IPS DF 6.9 (cell line): Measurements from ENCODE around the gene ZFPM1.

ENCODE experiments used
- DNase-seq: peaks from one replicate; pipeline ENCODE4 v3.0.0-alpha.2; 2013; ENCODE audit warnings: low read depth, low spot score
- H3K27ac ChIP-seq: one replicate; pipeline ENCODE4 v1.5.1; 2013; ENCODE audit warnings: low read length, control low read depth
- H3K27me3 ChIP-seq: 2 replicates; pipeline ENCODE4 v1.6.1; 2013; ENCODE audit warnings: mild to moderate bottlenecking, low read length; ENCODE audit not compliant: control insufficient read depth, insufficient read depth
- H3K36me3 ChIP-seq: 2 replicates; pipeline ENCODE4 v1.6.1; 2013; ENCODE audit warnings: low read length; ENCODE audit not compliant: control insufficient read depth, insufficient read depth
- H3K4me1 ChIP-seq: 2 replicates; pipeline ENCODE4 v1.6.1; 2013; ENCODE audit warnings: low read length; ENCODE audit not compliant: control insufficient read depth, insufficient read depth
- H3K4me3 ChIP-seq: 2 replicates; pipeline ENCODE4 v1.5.1; 2013; ENCODE audit warnings: mild to moderate bottlenecking, low read length
- H3K9me3 ChIP-seq: 2 replicates; pipeline ENCODE4 v1.6.1; 2013; ENCODE audit warnings: low read length, inconsistent platforms; ENCODE audit not compliant: control insufficient read depth, insufficient read depth
- WGBS: extraction: QIAGEN DNeasy Blood & Tissue Kit; methylation state at CpG from one replicate; pipeline ENCODE4 v1.1.7; 2013; ENCODE audit warnings: mixed read lengths, missing lambda C conversion rate; ENCODE audit not compliant: insufficient read length, insufficient coverage; 5-methylcytosine and 5-hydroxymethylcytosine counted together

Gene ZFPM1

DNA sequence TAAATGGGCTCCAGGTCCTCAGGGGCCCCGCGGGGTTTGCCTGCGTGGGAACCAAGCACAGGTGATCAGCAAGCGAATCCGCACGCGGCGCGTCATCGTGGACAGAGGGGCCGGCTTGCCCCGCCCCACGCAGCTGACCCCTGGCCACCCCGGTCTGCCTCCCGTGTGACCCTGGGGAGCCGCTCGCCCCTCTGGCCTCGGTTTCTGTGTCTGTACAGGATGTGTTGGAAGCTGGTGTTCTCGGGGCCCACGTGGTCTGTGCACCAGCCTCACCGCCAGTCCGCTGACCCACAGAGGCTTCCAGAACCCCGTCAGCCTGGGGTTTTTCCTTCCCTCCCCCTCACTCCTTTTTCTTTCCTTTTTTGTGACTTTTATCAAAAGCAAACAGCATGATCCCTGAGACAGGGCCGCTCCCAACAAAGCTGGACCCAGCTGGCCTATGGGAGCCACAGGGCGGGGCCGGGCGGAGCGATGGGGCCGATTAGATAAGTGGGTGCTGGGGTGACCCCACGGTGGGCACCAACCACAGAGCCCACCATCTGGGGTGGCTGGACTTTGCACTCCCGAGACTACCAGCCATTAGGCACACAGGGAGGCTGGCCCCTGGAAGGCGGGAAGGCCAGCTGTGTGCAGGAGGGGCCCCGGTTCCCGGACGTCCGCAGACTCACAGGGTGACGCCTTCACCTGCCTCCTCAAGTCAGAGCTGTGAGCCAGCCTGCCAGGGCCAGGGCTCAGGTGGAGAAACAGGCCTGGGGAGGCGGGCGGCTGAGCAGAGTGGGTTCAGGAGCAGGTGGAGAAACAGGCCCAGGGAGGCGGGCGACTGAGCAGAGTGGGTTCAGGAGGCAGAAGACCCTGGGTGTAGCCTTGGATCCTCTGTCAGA lies 56.0 kb downstream of the ZFPM1 start:
- Histone ChIP-seq H3K27ac (no peak overlapping the region), H3K27me3 (no peaks in the 10 kb centered on the region), H3K36me3 (no peaks in the 10 kb centered on the region), H3K4me1 (no peaks in the 10 kb centered on the region; the same call in 1 of the 2 replicates), H3K4me3 (no peak overlapping the region), H3K9me3 (no peaks in the 10 kb centered on the region)
- no CpG with 5 or more reads among the region's 41 CpGs for WGBS
- no peak for DNase-seq

DNA sequence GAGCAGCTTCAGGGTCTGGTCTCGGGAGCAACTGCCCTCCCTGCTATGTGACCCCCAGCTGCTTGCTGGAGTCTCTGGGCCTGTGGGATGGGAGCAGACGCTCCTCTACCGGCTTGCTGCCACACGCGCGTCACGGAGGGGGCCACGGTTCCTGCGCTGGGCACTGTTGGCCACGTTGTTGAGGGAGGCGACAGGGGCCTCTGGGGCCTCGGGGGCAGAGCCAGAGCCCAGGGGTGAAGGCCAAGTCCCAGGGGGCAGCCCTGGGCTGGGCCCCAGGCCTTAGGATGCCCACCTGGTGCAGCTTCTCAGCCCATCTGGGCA lies 56.6 kb downstream of the ZFPM1 start:
- Histone ChIP-seq H3K36me3 (no peaks in the 10 kb centered on the region), H3K27ac (no peak overlapping the region), H3K9me3 (no peaks in the 10 kb centered on the region), H3K4me3 (no peak overlapping the region), H3K4me1 (no peaks in the 10 kb centered on the region; the same call in 1 of the 2 replicates), H3K27me3 (no peaks in the 10 kb centered on the region)
- DNase-seq = no peak
- no CpG with 5 or more reads among the region's 12 CpGs for WGBS

DNA sequence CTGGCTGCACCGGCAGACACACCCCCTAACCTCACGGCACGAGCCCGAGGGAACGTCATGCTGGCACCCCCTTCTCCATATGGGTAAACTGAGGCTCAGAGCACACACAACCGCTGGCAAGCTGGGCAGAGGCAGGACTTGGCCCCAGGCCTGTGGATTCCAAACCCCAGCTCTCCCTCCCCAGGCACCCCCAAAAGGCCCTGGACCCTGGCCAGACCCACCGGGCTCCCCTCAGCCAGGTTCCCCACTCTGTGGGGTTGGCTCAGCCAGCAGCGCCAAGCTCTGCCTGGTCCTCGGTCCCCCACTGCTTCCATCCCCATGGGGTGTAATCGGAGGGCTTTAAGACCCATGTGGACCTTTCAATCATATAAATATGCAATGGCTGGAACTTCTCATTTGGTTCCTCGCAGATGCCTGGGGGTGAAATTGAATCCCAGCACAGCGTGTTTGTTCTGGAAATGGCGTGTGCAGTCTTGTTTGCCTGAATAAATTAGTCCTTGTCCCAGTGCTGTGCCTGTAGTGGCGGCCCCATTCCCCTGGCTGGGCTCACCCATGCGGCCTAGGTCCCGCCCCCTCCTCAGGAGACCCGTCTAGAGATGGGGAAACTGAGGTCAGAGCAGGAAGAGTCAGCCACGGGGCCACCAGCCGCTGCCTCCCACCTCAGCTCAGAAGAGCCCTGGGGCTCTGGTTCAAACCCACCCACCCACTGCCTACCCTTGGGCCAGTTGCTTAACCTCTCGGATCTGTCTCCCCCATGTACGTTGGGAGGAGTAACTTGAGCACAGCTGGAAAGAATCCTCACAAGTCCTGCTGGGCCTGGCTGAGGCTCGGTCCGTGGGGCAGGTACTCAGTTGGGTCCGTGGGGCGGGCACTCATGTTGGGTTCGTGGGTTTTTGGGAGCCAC lies 57.3 kb downstream of the ZFPM1 start:
- Histone ChIP-seq H3K27me3 (no peaks in the 10 kb centered on the region), H3K4me3 (no peak overlapping the region), H3K27ac (no peak overlapping the region), H3K36me3 (peaks cover under 1% of the 10 kb centered on the region; the same call in 1 of the 2 replicates), H3K9me3 (no peaks in the 10 kb centered on the region), H3K4me1 (no peaks in the 10 kb centered on the region; the same call in 1 of the 2 replicates)
- DNase-seq = no peak
- WGBS = no CpG with 5 or more reads among the region's 26 CpGs

DNA sequence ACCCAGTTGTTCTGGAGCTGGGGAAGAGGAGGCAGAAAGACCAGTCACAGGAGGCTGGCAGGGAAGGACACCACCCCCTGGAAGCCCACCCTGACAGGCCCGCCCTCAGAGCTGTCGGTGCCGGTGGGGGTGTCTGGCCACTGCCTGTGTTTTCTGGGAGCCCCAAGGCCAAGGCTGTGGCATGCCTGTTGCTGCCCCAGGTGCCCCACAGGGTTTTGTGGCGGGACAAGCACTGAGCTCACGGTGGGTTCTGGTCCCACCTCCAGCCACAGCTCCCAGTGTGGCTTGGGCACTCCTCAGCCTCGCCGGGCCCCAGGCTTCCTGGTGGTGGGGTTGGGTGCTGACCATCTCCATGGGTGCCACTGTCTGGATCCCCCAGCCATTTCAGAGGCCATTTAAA lies 58.0 kb downstream of the ZFPM1 start:
- DNase-seq = no peak
- Histone ChIP-seq H3K4me3 (no peak overlapping the region), H3K36me3 (peaks cover 2% of the 10 kb centered on the region; the same call in 1 of the 2 replicates), H3K9me3 (no peaks in the 10 kb centered on the region), H3K27me3 (no peaks in the 10 kb centered on the region), H3K4me1 (peaks cover 1% of the 10 kb centered on the region; the same call in 1 of the 2 replicates), H3K27ac (no peak overlapping the region)
- no CpG with 5 or more reads among the region's 7 CpGs for WGBS

DNA sequence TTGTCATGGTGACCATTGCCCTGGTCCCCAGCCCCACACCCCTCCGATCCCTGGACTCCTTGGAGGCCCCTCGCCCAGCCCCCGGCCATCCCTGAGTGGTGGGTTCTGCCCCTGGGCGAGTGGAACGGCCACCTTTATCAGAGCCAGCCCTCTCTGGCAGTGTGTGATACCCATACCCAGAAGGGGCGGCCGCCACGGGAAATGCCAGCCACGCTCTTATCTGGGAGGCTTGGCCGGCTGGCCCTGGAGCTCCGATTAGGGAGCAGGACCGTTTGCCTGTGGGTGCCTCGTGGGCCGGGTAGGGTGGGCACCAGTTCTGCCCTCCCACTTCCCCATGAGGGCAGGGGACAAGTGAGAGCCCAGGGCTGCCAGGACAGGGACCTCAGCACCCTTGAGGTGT lies 58.8 kb downstream of the ZFPM1 start:
- Histone ChIP-seq H3K27me3 (no peaks in the 10 kb centered on the region), H3K4me3 (no peak overlapping the region), H3K9me3 (no peaks in the 10 kb centered on the region), H3K36me3 (peaks cover 2% of the 10 kb centered on the region; the same call in 1 of the 2 replicates), H3K27ac (no peak overlapping the region), H3K4me1 (peaks cover 1% of the 10 kb centered on the region; the same call in 1 of the 2 replicates)
- no peak for DNase-seq
- no CpG with 5 or more reads among the region's 14 CpGs for WGBS

DNA sequence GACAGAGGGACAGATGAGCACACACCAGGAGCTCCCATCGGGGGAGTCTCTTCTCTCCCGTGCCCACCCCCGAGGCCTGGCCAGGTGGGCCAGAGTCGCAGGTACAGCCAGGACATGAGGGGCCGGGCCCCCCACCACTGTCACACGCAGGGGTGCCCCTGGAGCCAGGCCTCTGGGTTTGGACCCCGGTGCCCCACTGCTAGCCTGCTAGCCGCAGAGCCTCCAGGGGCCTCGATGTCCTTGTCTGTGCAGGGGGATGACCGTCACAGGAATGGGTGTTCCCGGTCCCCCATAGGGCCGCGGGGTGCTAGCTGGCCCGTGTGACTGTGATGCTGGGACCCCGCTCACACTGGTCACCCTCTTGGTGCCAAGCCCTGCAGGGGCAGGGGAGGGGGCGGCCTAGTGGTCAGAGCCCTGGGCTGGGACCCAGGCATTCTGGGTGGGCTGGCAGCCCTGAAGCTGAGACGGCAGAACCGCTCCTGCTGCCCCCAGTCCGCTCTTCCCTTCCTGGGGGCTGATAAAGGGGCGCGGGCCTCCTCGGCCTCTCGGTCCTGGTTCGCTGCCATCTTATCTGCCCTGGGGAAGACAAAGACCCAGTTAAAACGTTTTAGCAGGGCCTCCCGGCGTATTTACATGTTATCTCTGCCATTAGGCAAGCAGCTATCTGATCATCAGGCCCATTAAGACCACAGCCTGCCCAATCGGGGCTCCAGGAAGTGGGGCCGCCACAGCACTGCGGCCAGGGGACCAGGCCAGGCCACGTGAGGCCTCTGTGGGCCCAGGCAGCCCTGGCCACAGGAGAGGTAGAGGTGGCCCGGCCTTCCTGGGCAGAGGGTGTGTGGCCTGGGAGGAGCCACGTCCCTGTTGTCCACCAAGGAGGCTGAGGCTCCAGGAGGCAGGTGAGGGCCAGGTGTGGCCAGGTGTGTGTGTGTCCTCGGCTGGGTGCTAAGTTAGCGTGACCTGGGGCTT lies 59.9 kb downstream of the ZFPM1 start:
- no peak overlapping the region for H3K27ac ChIP-seq
- peaks cover 1% of the 10 kb centered on the region; the same call in 1 of the 2 replicates for H3K4me1 ChIP-seq
- H3K27me3 ChIP-seq = no peaks in the 10 kb centered on the region
- H3K36me3 ChIP-seq = peaks cover 2% of the 10 kb centered on the region; the same call in 1 of the 2 replicates
- H3K4me3 ChIP-seq = no peak overlapping the region
- no peak for DNase-seq
- no CpG with 5 or more reads among the region's 35 CpGs for WGBS
- H3K9me3 ChIP-seq = no peaks in the 10 kb centered on the region

DNA sequence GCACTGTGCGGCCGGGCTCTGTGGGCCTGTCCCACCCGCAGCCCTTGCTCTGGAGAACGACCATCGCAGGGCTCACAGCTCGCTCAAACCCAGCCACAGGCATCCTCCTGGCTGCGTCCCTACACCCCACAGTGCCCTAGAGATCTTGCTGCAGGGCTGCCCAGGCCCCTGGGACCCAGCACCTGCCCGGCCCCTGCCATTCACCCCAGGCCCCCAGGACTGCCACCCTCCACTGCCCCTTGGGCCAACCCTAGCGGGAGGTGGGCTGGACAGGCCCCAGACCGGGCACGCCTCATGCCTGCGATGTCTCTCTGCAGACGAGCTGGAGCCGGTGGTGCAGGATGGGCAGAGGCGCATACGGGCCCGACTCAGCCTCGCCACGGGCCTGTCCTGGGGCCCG lies 61.0 kb downstream of the ZFPM1 start:
- no CpG with 5 or more reads among the region's 20 CpGs for WGBS

DNA sequence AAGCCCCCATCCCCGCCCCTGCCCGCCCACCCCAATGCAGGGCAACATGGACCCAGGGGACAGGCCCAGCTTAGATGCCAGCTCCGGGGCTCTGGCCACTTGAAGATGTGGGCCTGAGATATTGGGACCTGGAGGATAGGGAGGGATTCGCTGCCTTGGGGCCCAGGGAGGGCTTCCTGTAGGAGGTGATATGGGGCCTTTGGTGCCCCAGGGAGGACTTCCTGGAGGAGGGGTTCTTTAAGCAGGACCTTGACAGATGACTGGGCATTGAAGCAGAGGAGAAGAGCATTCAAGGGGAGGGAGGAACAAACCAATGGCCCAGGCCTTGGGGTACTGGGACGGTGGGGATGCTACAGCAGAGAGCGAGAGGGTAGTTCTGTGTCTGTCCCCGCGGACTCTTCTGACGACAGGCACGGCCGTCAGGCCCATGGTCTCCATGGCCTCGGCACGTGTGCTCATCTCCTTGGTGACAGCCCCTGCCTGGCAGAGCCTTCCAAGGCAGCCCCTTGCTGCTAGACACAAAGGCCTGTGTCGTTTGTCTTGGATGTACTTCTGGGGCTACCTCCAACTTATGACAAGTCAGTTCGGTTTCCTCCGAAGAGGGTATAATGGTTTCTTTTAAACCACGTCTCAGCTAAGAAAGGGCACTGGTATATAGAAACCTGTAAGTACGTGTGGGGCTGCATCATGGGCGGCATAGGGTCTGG lies 61.6 kb downstream of the ZFPM1 start:
- H3K9me3 ChIP-seq = no peaks in the 10 kb centered on the region
- H3K27ac ChIP-seq = no peak overlapping the region
- WGBS = no CpG with 5 or more reads among the region's 19 CpGs
- H3K4me3 ChIP-seq = no peak overlapping the region
- DNase-seq = no peak
- H3K4me1 ChIP-seq = peaks cover 1% of the 10 kb centered on the region; the same call in 1 of the 2 replicates
- H3K27me3 ChIP-seq = no peaks in the 10 kb centered on the region
- H3K36me3 ChIP-seq = peaks cover 2% of the 10 kb centered on the region; the same call in 1 of the 2 replicates

More for the DNA sequence above, 61.0 kb downstream of the ZFPM1 start:
- Histone ChIP-seq H3K27me3 (no peaks in the 10 kb centered on the region), H3K9me3 (no peaks in the 10 kb centered on the region), H3K36me3 (peaks cover 2% of the 10 kb centered on the region; the same call in 1 of the 2 replicates), H3K4me3 (no peak overlapping the region), H3K27ac (no peak overlapping the region), H3K4me1 (peaks cover 1% of the 10 kb centered on the region; the same call in 1 of the 2 replicates)
- no peak for DNase-seq

DNA sequence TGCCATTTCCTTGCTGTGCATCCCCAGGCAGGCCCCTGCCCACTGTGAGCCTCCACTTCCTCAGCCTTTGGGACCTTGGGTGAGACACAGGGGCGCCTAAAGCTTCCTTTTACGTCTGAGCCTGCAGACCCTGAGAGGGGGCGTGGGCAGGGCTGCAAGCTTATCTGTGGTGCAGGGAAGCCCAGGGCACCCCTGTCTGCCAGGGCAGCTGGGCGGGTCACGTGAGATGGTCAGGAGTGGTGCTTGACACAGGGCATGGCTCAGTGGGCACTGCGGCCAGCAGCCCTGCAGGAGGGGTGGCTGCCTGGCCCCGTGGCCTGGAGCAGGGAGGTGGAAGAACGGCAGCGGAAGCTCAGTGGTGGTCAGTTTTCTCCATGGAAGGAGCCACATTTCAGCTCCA lies 62.3 kb downstream of the ZFPM1 start:
- no peaks in the 10 kb centered on the region for H3K27me3 ChIP-seq
- DNase-seq = no peak
- no CpG with 5 or more reads among the region's 9 CpGs for WGBS
- no peaks in the 10 kb centered on the region for H3K9me3 ChIP-seq
- H3K4me1 ChIP-seq = peaks cover 1% of the 10 kb centered on the region; the same call in 1 of the 2 replicates
- H3K4me3 ChIP-seq = no peak overlapping the region
- H3K27ac ChIP-seq = no peak overlapping the region
- H3K36me3 ChIP-seq = peaks cover 2% of the 10 kb centered on the region; the same call in 1 of the 2 replicates
